ENCODE measurements around the gene ZSCAN23.
"Not testable (repeated sequence)": the region's sequence is repeated elsewhere in the genome, so short reads cannot be mapped to it uniquely, and the experiment has no call there.

Gene ZSCAN23

DNA sequence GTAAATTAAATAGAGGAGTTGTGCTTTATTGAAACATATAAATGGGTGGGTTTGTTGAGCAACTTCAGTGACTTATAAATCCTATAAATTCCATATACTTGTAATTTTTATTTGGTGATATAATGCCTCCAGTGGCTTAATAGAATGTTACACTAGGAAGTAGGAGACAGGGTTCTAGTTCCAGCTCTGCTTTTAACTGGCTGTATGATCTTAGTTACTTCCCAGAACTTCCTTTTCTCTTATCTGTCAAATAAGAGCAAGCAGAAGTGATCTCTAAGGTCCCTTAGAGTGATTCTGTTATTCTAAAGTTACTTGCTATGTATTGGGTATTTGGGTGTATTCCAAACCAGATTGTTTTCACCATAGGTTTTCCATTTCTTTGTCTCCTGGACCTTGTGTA lies 10.2 kb downstream of the ZSCAN23 start:
- no peak for DNase-seq

DNA sequence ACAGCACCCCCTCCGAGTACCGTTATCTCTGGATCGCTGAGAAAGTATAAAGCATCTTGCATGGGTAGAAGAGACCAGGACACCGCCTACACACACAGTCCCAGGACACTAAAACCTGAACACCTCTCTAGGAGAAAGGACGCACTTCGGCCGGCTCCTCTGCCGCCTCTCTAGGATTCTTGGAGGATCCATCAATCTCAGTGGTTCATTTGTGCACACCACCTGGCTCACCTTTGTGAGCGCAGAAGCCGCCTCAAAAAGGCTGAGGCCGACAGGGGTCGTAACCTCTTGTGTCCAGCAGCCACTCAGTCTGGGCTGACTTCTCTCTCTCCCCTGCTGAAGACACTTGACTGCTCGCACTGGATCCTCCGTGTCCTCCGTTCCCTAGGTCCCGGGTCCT lies 13.5 kb downstream of the ZSCAN23 start:
- no peak for DNase-seq

DNA sequence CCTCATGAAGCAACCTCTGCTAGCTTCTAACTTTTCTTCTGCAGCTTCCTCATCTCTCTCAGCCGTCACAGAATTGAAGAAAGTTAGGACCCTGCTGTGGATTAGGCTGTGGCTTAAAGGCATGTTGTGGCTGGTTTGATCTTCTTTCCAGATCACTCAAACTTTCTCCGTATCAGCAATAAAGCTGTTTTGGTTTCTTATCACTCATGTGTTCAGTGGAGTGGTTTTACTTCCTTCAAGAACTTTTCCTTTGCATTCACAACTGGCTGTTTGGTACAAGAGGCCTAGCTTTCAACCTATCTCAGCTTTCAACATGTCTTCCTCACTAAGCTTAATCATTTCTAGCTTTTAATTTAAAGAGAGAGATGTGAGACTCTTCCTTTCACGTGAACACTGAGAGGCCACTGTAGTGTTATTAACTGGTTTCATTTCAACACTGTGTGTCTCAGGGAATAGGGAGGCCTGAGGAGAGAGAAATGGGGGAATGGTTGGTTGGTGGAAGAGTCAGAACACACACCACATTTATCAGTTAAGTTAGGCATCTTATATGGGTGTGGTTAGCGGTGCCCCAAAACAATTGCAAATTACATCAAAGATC lies 17.2 kb downstream of the ZSCAN23 start:
- no peak for DNase-seq

DNA sequence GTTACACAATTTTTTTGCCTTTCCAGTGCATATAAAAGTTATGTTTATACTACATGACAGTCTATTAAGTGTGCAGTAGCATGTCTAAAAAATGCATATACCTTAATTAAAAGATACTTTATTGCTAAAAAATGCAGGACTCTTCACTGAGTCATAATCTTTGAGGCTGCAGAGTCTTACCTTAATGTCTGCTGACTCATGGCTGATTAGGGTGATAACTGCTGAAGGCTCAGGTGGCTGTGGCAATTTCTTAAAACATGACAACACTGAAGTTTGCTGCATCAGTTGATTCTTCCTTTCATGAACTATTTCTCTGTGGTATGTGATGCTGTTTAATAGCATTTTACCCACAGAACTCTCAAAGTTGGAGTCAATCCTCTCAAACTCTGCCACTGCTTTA lies 19.1 kb downstream of the ZSCAN23 start:
- DNase-seq, result no peak

DNA sequence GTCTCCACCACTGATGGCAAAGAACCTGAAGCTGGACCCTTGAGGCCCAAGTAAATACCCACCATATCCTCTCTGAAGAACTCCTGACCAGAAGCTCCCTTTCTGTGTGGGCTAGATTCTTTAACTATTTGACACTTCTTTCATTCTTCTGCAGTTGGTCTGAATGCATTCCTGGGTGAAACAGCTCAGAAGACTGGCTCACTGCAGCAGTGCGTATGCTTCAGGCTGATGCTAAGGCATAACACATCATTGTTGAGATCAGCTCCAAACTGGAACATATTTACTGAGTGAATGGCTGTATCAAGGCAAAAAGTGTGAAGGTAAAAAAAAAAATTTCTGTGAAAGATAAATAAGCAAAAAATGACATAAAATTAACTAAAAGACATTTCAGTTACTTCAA lies 19.7 kb downstream of the ZSCAN23 start:
- no peak for DNase-seq

DNA sequence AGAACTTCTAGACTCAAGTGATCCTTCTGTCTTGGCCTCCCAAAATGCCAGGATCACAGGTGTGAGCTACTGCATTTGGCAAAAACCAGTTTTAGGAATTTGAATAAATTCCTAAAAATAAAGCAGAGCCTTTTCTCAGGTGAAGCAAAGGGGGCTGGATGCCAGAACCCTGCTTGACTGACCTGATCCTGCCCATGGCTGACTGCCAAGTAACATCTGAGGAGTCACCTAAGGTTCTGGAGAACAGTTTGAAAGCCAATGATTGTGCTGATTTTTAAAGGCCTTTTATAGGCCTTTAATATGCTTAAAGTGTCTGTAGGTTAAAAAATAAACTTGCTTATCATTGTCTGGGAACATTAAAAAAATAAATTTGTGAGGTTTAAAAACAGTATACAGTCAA lies 29.6 kb downstream of the ZSCAN23 start:
- DNase-seq, result no peak

DNA sequence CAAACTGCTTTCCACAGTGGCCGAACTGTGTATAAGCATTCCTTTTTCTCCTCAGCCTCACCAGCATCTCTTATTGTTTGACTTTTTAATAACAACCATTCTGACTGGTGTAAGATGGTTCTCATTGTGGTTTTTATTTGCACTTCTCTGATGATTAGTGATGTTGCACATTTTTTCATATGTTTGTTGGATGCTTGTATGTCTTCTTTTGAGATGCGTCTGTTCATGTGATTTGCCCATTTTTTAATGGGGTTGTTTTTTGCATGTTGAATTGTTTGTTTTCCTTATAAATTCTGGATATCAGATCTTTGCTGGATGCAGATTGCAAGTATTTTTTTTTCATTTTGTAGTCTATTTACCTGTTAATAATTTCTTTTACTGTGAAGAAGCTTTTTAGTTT lies 32.5 kb downstream of the ZSCAN23 start:
- no peak for DNase-seq

DNA sequence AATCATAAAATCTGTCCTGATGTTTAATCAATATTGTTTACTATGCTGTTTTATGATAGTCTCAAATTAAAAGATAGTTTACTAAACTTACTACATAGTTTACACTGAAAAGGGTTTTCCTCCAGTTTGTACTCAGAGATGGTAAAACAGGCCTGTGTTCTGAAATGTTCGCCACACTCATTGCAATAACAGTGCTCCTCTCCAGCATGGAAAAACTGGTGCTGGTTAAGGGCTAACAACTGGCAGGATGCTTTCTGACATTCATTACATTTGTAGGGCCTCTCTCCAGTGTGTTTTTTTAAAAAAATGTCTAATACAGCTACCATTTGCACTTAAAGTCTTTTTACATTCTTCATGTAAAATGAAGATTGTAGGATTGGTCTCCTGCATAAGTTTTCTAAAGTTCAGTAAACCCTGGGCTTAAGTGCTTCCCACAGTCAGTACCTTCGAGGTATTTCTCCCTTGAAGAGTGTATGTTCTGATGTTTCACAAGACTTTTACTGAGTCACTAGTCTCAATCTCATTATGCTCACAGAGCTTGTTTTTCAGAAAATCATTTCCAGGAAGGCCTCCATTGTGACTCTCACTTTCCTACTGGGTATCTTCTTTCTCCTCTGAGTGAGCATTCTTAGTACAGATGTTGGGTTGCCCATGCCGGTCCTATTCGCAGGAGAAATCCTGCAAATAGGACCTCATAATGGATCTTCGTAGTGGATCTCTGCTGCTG lies 35.1 kb downstream of the ZSCAN23 start:
- no peak for DNase-seq

DNA sequence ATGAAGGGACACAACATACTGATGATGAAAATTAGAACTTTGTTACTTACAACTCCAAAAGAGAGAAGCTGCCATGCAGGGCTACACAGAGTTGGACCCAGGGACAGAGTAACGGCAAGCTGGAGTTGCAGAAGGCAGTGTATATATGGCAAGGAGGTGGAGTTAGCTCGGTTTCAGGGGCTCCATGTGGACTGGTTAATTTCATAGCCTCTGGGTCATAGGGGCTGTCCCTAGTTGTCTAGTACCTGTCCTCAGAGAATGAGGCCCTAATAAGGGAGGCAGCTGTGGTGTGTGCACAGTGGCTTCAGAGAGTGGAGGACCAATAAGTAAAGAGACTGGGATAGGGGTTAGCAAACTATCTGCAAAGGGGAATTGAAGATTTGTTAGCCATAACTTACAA lies 35.9 kb downstream of the ZSCAN23 start:
- DNase-seq, result no peak

DNA sequence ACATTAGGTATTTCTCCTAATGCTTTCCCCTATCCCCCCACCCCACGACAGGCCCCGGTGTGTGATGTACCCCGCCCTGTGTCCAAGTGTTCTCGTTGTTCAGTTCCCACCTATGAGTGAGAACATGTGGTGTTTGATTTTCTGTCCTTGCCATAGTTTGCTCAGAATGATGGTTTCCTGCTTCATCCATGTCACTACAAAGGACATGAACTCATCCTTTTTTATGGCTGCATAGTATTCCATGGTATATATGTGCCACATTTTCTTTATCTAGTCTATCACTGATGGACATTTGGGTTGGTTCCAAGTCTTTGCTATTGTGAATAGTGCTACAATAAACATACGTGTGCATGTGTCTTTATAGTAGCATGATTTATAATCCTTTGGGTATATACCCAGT lies 39.4 kb downstream of the ZSCAN23 start:
- DNase-seq, result not testable (repeated sequence)

DNA sequence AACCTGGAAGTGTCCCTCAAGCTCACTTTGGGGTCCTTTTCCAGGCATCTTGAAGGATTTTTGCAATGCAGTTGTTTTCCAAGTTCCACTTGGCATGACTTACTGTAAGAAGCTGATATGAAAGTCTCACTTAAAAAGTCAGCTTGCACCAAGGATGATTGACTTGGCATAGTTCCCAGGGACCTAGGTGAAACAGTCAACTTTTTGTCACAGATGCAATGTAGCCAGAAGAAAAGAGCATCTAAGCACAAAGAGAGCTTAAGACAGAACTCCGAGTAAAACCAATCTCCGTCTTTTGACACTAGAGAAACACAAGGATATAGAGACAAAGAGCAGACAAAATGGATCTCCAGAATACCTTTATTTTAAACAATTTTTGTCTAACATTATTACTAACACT lies 41.1 kb downstream of the ZSCAN23 start:
- DNase-seq, result no peak

DNA sequence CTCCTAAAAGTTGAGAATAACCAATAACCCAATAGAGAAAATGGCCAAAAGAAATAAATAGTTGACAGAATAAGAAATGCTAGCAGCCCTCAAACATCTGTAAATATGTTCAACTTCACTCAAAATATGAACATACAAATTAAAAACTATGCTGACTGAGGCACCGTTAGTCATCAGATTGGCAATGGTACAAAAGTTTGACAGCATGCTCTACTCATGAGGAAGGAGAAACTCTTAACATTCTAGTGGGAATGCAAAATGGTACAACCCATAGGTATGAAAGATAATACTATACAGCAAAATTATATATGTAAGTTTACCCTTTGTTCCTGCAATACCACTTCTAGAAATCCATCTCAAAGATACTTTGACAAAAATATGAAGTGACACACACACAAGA lies 42.1 kb downstream of the ZSCAN23 start:
- DNase-seq, result no peak

DNA sequence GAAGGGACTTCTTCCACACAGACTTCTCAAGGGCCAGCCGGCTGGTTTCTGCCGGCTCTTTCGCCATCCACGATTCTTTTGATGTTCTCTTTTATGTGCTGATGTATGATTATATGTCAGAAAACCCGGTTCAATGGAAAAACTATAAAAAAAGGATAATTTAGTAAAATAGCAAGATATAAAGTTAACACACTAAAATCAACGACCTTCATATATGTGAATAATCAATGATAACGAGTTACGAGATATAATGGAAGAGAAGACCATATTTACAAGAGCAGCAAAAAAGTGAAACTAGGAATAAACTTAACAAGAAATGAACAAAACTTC lies 43.2 kb downstream of the ZSCAN23 start:
- no peak for DNase-seq

DNA sequence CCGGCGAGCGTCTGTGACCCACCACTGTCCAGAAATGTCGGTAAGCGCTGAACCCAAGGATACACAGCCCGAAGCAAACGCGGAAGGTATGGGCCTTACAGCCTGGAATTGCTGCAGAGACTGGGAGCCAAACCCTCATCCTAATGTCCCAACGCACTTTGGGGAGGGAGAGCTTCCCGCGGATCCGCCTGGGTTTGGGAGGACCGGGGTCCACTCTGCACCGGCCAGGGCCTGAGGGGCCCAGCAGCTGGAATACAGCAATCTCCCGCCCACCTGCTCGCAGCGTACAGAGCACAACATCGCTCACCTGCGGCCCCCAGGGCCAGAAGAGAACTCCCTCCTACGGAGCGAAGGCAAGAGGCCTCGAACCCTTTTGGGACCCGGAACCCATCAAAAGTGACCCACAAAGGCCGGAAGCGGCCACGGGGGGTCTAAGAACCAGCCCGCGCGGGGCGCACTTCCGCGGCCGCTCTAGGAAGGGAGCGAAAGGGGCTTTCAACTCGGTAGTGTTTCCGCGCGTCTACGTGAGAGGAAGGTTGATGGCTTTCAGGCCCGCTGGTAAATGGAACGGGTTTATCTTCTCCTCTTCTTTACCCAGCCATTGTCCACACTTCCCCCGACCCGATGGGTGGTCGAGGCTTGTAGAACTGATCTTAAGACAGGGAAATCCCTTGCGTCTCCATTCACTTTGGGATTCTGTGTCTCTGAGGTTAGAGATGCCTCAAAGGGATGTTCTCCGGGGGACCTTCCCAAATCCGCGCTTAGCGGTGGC lies 43.8 kb downstream of the ZSCAN23 start, which contains the start of gene ZSCAN12:
Gene ZSCAN12 (minus strand): TSS at position 398 of the 772 bp plus-strand sequence. CDS start 1,342 bp downstream, outside the sequence.
- DNase-seq, result peak; percentile 88

DNA sequence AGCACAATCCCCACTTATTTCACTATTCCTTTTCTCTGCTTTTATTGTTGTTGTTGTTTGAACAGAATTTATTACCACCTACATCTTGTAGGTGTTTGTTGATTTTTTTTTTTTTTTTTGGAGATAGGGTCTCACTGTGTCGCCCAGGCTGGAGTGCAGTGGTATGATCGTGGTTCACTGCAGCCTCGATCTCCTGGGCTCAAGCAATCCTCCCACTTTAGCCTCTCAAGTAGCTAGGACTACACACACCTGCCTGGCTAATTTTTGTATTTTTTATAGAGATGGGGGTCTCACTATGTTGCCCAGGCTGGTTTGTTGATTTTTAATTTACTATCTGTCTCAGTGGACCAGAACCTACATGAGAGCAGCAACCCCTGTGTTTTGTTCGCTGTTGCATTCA lies 47.4 kb downstream of the ZSCAN23 start:
- no peak for DNase-seq

DNA sequence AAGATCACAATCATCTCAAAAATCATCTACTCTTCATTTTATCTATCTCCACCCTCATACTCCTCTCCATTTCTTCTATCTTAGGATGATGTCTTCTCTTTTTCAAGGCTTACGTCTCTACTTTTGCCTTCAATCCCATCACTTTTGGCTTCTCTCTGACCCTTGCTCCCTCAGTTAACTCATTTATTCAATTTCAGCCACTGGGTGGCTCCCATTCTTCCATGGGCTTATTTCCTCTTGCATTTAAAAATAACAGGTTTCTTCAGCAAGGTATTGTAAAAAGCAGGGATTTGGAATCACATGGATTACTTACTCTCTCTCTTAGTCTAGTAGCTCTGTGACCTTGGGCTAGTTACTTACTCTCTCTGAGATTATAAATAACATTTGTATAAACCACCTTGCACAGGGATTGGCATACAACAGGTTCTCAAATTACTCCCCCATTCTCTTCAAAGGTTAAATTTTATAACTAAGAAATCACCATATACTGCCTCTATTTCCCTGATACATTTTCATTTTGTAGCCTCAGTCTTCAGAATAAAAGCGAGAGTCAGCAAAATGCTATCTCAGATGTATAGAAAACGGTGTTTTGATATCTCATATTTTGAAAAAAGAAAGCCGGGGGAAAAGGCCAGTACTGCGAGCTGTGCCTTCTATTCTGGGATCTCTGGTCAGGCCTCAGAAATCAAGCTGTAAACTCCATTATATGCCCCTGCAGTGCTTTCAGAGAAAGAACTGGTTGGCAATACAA lies 49.2 kb downstream of the ZSCAN23 start:
- DNase-seq, result no peak

DNA sequence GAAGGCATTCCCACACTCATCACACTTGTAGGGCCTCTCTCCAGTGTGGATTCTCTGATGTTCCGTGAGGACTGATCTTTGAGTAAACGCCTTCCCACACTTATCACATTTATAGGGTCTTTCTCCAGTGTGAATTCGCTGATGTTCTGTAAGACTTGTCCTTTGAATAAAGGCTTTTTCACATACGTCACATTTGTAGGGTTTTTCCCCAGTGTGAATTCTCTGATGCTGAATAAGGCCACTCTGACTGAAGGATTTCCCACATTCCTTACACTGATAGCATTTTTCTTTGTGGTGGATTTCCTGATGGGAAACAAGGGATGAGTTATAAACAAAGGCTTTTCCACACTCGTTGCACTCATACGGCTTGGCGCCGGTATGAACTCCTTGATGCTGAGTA lies 52.6 kb downstream of the ZSCAN23 start:
- DNase-seq, result no peak

DNA sequence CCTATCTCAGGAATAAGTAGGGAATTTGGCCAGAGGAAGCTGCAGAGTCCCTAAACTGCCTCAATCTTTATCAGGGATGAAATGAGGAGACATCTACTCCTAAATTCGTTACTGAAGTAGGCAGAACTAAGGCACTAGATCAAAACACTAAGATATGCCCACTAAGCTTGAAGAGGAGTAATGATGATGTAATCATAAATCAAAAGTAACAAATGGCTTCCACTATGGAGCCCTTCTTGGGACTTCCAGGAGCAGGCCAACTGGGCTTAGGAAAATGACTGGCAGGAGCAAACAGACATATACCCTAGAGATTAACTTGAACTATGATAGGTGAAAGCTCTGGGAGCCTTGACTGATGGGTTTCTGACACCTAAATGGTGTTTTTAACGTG lies 59.2 kb downstream of the ZSCAN23 start:
- no peak for DNase-seq

DNA sequence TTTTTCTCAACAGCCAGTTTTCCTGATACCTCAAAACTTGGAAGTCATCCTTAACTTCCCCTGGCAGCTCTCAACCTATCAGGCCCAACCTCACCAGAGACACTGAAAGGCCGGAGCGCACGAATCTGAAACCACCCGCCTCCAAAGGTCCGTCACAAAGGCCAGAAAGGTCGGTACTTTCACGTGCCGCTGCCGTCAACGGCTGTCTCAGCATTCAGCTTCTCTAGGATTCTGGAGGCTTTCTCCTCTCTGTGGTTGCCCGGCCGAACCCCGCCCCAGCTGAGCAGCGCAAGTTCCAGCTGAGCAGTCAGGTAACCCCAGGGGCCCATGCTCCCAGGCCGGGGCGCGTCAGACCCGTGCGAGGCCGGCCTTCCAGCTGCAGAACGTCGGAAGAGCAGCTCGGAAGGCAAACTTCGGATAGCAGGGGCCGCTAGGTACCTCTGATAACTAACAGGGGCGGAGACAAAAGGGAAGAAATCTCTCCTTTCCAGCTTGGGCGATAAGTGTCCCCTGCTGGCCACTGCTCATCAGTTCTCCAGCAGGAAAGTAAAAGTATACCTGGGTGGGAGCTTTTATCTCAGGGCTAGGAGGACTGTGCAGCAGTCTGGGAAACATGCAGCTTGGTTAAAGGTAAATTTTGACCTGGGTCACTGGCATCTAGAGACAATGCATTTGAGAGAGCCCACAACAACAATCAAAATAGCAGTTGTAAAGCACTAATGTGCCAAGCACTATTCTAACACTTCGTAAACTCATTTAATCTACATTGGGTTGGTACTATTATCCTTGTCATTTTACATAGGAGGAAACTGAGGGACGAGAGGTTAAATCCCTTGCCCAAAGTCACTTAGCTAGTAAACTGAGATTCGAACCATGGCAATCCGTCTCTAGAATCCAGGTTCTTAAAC lies 59.8 kb downstream of the ZSCAN23 start:
- peak; percentile 84 for DNase-seq
